ENCODE data around the gene FAM149A. TPM values are rescaled to one million over a fixed set of nuclear protein-coding genes. Genes with fewer than 3 reads are reported as not detected.

The FAM149A gene
- total RNA-seq, 1 donor from 2014 or later = not detected

- Mint-ChIP-seq H3K4me3 (no peak overlapping the region), H3K9me3 (no peaks in the 10 kb centered on the region), H3K27ac (no peak overlapping the region), H3K36me3 (ENCODE audit: low read depth) (no peaks in the 10 kb centered on the region), H3K4me1 (no peaks in the 10 kb centered on the region), H3K27me3 (peaks cover 13% of the 10 kb centered on the region)
- no peak for TF ChIP-seq CTCF (IDR thresholded peaks at IDR 0.05)
- ChIA-PET CTCF (no interaction called here), POLR2A (no interaction called here)
- DNase-seq = no peak
- no peak for ATAC-seq (ENCODE audit: low read depth)
- intact Hi-C loops (cut with micrococcal nuclease) = no loop called here
These were observed 64.9 kb downstream of the FAM149A start for GRCh38 chr4:186169333-186169944.

GRCh38 chr4:186169945-186170802, 65.7 kb downstream of the FAM149A start:
- no peak overlapping the region for H3K27ac Mint-ChIP-seq
- no peaks in the 10 kb centered on the region for H3K9me3 Mint-ChIP-seq

GRCh38 chr4:186170966-186171365, 66.5 kb downstream of the FAM149A start:
- intact Hi-C loops (cut with micrococcal nuclease) = no loop called here
- Mint-ChIP-seq H3K27me3 (peaks cover 7% of the 10 kb centered on the region), H3K4me1 (no peaks in the 10 kb centered on the region), H3K4me3 (no peak overlapping the region), H3K9me3 (no peaks in the 10 kb centered on the region), H3K27ac (no peak overlapping the region), H3K36me3 (ENCODE audit: low read depth) (no peaks in the 10 kb centered on the region)
- CTCF ChIA-PET = no interaction called here
- no peak for ATAC-seq (ENCODE audit: low read depth)
- POLR2A ChIA-PET = no interaction called here
- DNase-seq = no peak
- no peak for TF ChIP-seq CTCF (IDR thresholded peaks at IDR 0.05)

More at GRCh38 chr4:186169945-186170802, 65.7 kb downstream of the FAM149A start:
- ChIA-PET POLR2A (no interaction called here), CTCF (no interaction called here)
- ATAC-seq (ENCODE audit: low read depth) (no peak), DNase-seq (no peak)
- no peak for TF ChIP-seq CTCF (IDR thresholded peaks at IDR 0.05)
- H3K36me3 Mint-ChIP-seq (ENCODE audit: low read depth) = no peaks in the 10 kb centered on the region
- H3K4me1 Mint-ChIP-seq = no peaks in the 10 kb centered on the region
- H3K4me3 Mint-ChIP-seq = no peak overlapping the region
- H3K27me3 Mint-ChIP-seq = peaks cover 7% of the 10 kb centered on the region
- intact Hi-C loops (cut with micrococcal nuclease) = no loop called here

- Mint-ChIP-seq H3K4me3 (no peak overlapping the region), H3K4me1 (no peaks in the 10 kb centered on the region), H3K27ac (no peak overlapping the region), H3K27me3 (peaks cover 14% of the 10 kb centered on the region), H3K36me3 (ENCODE audit: low read depth) (no peaks in the 10 kb centered on the region), H3K9me3 (no peaks in the 10 kb centered on the region)
- POLR2A ChIA-PET = no interaction called here
- CTCF ChIA-PET = no interaction called here
- TF ChIP-seq CTCF (IDR thresholded peaks at IDR 0.05) = no peak
- intact Hi-C loops (cut with micrococcal nuclease) = no loop called here
- DNase-seq (no peak), ATAC-seq (ENCODE audit: low read depth) (no peak)
These were observed 68.0 kb downstream of the FAM149A start for GRCh38 chr4:186172546-186172945.

- peaks cover 3% of the 10 kb centered on the region for H3K36me3 Mint-ChIP-seq (ENCODE audit: low read depth)
- TF ChIP-seq CTCF (IDR thresholded peaks at IDR 0.05) = no peak
- H3K4me1 Mint-ChIP-seq = peaks cover 26% of the 10 kb centered on the region
- intact Hi-C loops (cut with micrococcal nuclease) = no loop called here
- H3K27me3 Mint-ChIP-seq = peaks cover 22% of the 10 kb centered on the region
- H3K27ac Mint-ChIP-seq = no peak overlapping the region
- DNase-seq (no peak), ATAC-seq (ENCODE audit: low read depth) (no peak)
- no peak overlapping the region for H3K4me3 Mint-ChIP-seq
- H3K9me3 Mint-ChIP-seq = peaks cover 2% of the 10 kb centered on the region
- ChIA-PET CTCF (no interaction called here), POLR2A (no interaction called here)
These were observed 83.6 kb downstream of the FAM149A start for GRCh38 chr4:186188107-186188506.
